Large intestine (tissue), 3 donors: ENCODE results near the gene MATCAP1. TPM values are rescaled to one million over a fixed set of nuclear protein-coding genes. Genes with fewer than 3 reads are reported as not detected.

Experiments
- DNase-seq, 2 donors: peaks; one replicate each; pipeline versions ENCODE4 v3.0.0 to v3.0.0-alpha.2; 2013
- H3K27ac ChIP-seq: one replicate; pipeline ENCODE4 v1.5.1; 2013; ENCODE audit warnings: low read length
- H3K27me3 ChIP-seq: 2 replicates; pipeline ENCODE4 v1.6.1; 2013; ENCODE audit warnings: low read length; ENCODE audit not compliant: control insufficient read depth, insufficient read depth
- H3K36me3 ChIP-seq: 2 replicates; pipeline ENCODE4 v1.6.1; 2013; ENCODE audit warnings: low read length; ENCODE audit not compliant: control insufficient read depth, insufficient read depth
- H3K4me1 ChIP-seq: one replicate; pipeline ENCODE4 v1.6.1; 2013; ENCODE audit warnings: low read length; ENCODE audit not compliant: control insufficient read depth, insufficient read depth
- H3K4me3 ChIP-seq: one replicate; pipeline ENCODE4 v1.5.1; 2013; ENCODE audit warnings: low read length
- H3K9me3 ChIP-seq: one replicate; pipeline ENCODE4 v1.6.1; 2013; ENCODE audit warnings: mild to moderate bottlenecking, low read depth, low read length, moderate library complexity; ENCODE audit not compliant: control insufficient read depth
- WGBS: methylation state at CpG from one replicate; pipeline ENCODE4 v1.1.5; 2013; ENCODE audit warnings: low lambda C conversion rate; ENCODE audit not compliant: insufficient coverage; 5-methylcytosine and 5-hydroxymethylcytosine counted together
- polyA plus RNA-seq: library from polyadenylated mRNA; unstranded; fragments of 120-200 nt; gene quantifications from one replicate; pipeline ENCODE4 v1.2.1, GENCODE V29; 2013

MATCAP1 gene
- polyA plus RNA-seq, 1 donor: 29.2 TPM

DNA sequence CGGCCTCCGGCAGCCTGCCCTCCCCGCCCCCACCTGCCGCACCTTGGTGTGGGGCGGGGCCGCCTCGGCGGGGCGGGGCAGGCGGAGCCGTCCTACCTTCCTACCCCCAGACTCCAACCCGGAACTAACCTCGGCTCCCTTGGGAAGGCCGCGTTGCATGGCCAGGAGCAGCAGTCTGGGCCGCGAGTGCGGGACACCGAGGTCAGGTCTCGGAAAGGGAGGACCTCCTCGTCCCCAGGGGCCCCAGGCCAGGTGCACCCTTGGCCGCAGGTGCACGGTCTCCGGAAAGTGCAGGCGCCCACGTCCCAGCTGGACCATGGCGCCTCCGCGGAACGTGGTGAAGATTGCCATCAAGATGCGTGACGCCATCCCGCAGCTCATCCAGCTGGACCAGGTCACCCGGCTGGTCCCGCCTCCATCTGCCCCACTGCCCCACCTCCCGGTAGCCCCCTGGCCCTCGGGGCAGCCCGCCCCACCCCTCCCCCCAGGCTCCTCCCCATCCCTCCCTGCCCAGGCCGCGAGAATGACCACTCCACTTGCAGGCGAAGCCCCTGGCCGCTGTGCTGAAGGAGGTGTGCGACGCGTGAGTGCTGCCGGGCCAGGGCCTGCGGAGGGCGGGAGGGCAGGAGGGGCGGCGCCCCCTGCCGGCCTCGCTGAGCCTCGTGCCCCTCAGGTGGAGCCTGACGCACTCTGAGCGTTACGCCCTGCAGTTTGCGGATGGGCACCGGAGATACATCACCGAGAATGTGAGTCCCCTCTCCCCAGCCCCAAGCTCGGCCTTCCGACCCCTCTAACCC, 15.4 kb upstream of the MATCAP1 start, which contains the start of gene ELMO3:
ELMO3 (plus strand) TSS at position 121 of the 797 bp plus-strand sequence; CDS start at position 317, 196 bp downstream.
- DNase-seq: peak; percentile 83 to 91
- Histone ChIP-seq H3K4me1 (peaks cover 20% of the 10 kb centered on the region), H3K27ac (peak within 1 kb of the TSS; percentile 99), H3K27me3 (no peaks in the 10 kb centered on the region), H3K4me3 (peak within 1 kb of the TSS; percentile 96), H3K36me3 (peaks cover 73% of the 10 kb centered on the region), H3K9me3 (no peaks in the 10 kb centered on the region)
- WGBS: no CpG with 5 or more reads among the region's 61 CpGs

DNA sequence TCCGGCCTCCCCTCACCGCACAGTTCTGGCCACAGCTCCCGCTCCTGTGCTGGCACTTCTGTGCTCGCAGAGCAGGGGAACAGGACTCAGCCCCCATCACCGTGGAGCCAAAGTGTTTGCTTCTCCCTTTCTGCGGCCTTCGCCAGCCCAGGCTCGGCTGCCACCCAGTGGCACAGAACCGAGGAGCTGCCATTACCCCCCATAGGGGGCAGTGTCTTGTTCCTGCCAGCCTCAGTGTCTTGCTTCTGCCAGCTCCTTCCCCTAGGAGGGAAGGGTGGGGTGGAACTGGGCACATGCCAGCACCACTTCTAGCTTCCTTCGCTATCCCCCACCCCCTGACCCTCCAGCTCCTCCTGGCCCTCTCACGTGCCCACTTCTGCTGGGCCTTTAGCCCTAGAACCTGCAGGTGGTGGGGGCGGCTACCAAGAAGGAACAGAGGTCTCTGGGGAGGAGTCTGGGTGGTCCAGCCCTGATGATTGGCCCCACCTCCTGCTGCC, 14.5 kb upstream of the MATCAP1 start:
- Histone ChIP-seq H3K27me3 (no peaks in the 10 kb centered on the region), H3K4me3 (no peak overlapping the region), H3K27ac (peak overlapping the region; percentile 99), H3K36me3 (peaks cover 71% of the 10 kb centered on the region), H3K4me1 (peaks cover 25% of the 10 kb centered on the region), H3K9me3 (no peaks in the 10 kb centered on the region)
- DNase-seq: peak in 1 of 2 donors; percentile 63
- no CpG with 5 or more reads among the region's 12 CpGs for WGBS

GRCh38 chr16:67197704-67198103, 13.9 kb upstream of the MATCAP1 start:
- Histone ChIP-seq H3K27ac (peak overlapping the region; percentile 99), H3K27me3 (no peaks in the 10 kb centered on the region), H3K4me3 (no peak overlapping the region), H3K9me3 (no peaks in the 10 kb centered on the region), H3K36me3 (peaks cover 69% of the 10 kb centered on the region), H3K4me1 (peaks cover 31% of the 10 kb centered on the region)
- no peak for DNase-seq
- no CpG with 5 or more reads among the region's 6 CpGs for WGBS

DNA sequence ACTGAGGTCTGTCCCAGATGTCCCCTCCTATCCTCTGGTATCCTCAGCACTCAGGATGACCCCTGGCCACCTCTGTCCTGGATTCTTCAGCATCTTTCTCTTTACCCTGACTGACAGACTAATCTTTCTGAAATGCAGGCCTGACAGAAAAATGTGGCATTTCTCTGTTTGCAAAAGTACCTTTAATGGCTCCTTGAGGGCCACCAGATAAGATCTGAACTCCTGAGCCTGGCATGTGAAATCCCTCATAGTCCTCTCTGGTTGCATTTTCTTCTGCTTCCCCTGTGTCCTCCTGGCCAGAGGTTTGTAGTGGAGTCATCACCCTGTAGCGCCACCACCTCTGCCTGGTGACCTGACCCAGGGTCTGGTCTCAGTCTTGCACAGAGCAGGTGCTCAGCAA, 13.1 kb upstream of the MATCAP1 start:
- Histone ChIP-seq H3K4me3 (no peak overlapping the region), H3K27me3 (no peaks in the 10 kb centered on the region), H3K27ac (no peak overlapping the region), H3K4me1 (peaks cover 33% of the 10 kb centered on the region), H3K9me3 (peaks cover 2% of the 10 kb centered on the region), H3K36me3 (peaks cover 61% of the 10 kb centered on the region)
- WGBS: no CpG with 5 or more reads among the region's 1 CpG
- no peak for DNase-seq

- DNase-seq: no peak
- Histone ChIP-seq H3K9me3 (peaks cover 2% of the 10 kb centered on the region), H3K27ac (no peak overlapping the region), H3K4me3 (no peak overlapping the region), H3K36me3 (peaks cover 53% of the 10 kb centered on the region), H3K27me3 (no peaks in the 10 kb centered on the region), H3K4me1 (peaks cover 39% of the 10 kb centered on the region)
- no CpG with 5 or more reads among the region's 5 CpGs for WGBS
Observed at GRCh38 chr16:67195676-67196075, 11.9 kb upstream of the MATCAP1 start.

DNA sequence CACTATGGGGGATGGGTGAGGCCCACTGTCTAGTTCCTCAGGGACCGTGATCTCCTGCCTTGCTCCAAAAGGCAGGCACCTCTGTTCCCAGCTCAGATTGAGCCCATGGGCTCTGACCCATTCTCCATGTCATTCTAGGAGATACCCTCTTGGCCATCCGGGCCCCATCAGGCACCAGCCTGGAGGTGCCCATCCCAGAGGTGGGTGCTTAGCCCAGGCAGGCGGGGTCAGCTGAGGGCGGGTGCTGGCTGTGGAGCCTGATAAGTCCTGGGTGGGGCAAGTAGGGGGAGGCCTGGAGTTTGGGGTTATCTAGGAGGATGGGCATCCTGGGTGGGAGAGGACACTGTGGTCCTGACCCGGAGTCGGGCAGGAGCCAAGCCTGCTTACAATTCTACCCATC, 10.5 kb upstream of the MATCAP1 start:
- no peak for DNase-seq
- H3K9me3 ChIP-seq: peaks cover 2% of the 10 kb centered on the region
- H3K27me3 ChIP-seq: no peaks in the 10 kb centered on the region
- peaks cover 51% of the 10 kb centered on the region for H3K36me3 ChIP-seq
- H3K4me1 ChIP-seq: peaks cover 34% of the 10 kb centered on the region
- H3K4me3 ChIP-seq: no peak overlapping the region
- no CpG with 5 or more reads among the region's 6 CpGs for WGBS
- no peak overlapping the region for H3K27ac ChIP-seq

GRCh38 chr16:67193536-67193935, 9.8 kb upstream of the MATCAP1 start:
- H3K4me1 ChIP-seq: peaks cover 32% of the 10 kb centered on the region
- no peak overlapping the region for H3K4me3 ChIP-seq
- peaks cover 2% of the 10 kb centered on the region for H3K9me3 ChIP-seq
- no peak overlapping the region for H3K27ac ChIP-seq
- peaks cover 51% of the 10 kb centered on the region for H3K36me3 ChIP-seq
- H3K27me3 ChIP-seq: no peaks in the 10 kb centered on the region
- DNase-seq: no peak

- Histone ChIP-seq H3K4me3 (peak overlapping the region; percentile 95), H3K27ac (peak overlapping the region; percentile 0), H3K9me3 (peaks cover 2% of the 10 kb centered on the region), H3K4me1 (peaks cover 26% of the 10 kb centered on the region), H3K36me3 (peaks cover 46% of the 10 kb centered on the region), H3K27me3 (no peaks in the 10 kb centered on the region)
- no peak for DNase-seq
- no CpG with 5 or more reads among the region's 17 CpGs for WGBS
Observed at GRCh38 chr16:67192781-67193361, 9.1 kb upstream of the MATCAP1 start.

GRCh38 chr16:67191995-67192681, 8.4 kb upstream of the MATCAP1 start, which contains the start of gene E2F4:
Gene E2F4 (plus strand): TSS chr16:67192155. CDS start chr16:67192228, 73 bp downstream.
- Histone ChIP-seq H3K4me1 (peaks cover 19% of the 10 kb centered on the region), H3K4me3 (peak within 1 kb of the TSS; percentile 95), H3K9me3 (peaks cover 2% of the 10 kb centered on the region), H3K27ac (peak within 1 kb of the TSS; percentile 0), H3K27me3 (no peaks in the 10 kb centered on the region), H3K36me3 (peaks cover 39% of the 10 kb centered on the region)
- peak; percentile 88 to 91 for DNase-seq
- no CpG with 5 or more reads among the region's 54 CpGs for WGBS

DNA sequence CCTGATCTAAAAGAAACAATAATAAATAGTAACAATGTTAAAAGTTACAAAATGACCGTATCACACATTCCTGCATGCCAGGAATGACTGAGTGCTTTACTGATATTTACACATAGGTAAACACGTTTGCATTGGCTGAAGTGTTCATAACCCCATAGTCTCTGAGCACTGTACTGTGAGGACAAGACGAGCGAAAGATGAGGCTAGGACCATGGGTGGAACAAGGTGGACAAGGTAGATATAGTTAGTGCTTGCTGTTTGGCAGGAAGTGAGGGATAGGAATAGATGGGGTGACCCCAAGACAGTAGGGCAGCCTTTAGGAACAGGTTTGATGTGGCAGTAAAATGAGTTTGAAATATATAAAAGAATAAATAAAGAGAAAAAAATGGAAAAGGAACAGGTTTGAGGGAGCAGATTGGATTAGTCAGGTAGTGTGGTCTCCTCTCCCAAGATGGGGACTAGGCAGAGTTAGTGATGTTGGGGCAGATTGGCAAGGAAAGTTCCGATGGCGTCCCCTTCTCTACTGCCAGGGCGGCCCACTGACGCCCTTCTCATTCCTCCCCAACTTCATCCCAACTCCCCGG, 7.7 kb upstream of the MATCAP1 start:
- DNase-seq: no peak
- Histone ChIP-seq H3K4me3 (peak overlapping the region; percentile 8), H3K4me1 (peaks cover 19% of the 10 kb centered on the region), H3K27ac (no peak overlapping the region), H3K9me3 (peaks cover 2% of the 10 kb centered on the region), H3K36me3 (peaks cover 33% of the 10 kb centered on the region), H3K27me3 (no peaks in the 10 kb centered on the region)
- no CpG with 5 or more reads among the region's 9 CpGs for WGBS
